BE2C (cell line): ENCODE results near the gene ERVK3-1.
A peak's percentile ranks its signal among the peaks of the same experiment; 100 is the strongest.
"Not testable (repeated sequence)": the region's sequence is repeated elsewhere in the genome, so short reads cannot be mapped to it uniquely, and the experiment has no call there.

ENCODE experiments used
- DNase-seq: peaks from one replicate; pipeline ENCODE4 v3.0.0-alpha.2; 2020
- H3K27me3 ChIP-seq: fragments of 250-450 bp; sonication (Bioruptor Pico); 2 replicates; pipeline ENCODE4 v1.5.1; 2020; ENCODE audit warnings: mild to moderate bottlenecking
- H3K36me3 ChIP-seq: fragments of 250-450 bp; sonication (Bioruptor Pico); 2 replicates; pipeline ENCODE4 v1.5.1; 2020; ENCODE audit warnings: mild to moderate bottlenecking
- H3K4me1 ChIP-seq: fragments of 250-450 bp; sonication (Bioruptor Pico); 2 replicates; pipeline ENCODE4 v1.5.1; 2020
- H3K4me3 ChIP-seq: 2 replicates; pipeline ENCODE4 v1.5.1; 2011; ENCODE audit warnings: low read depth, low read length
- H3K9me3 ChIP-seq: fragments of 250-450 bp; sonication (Bioruptor Pico); 2 replicates; pipeline ENCODE4 v1.5.1; 2020
- TF ChIP-seq, protein P1 (sequence below): IDR thresholded peaks from 2 replicates; pipeline ENCODE4 v1.5.1; 2012; ENCODE audit warnings: mild to moderate bottlenecking, low read depth, low read length

ERVK3-1 gene

DNA sequence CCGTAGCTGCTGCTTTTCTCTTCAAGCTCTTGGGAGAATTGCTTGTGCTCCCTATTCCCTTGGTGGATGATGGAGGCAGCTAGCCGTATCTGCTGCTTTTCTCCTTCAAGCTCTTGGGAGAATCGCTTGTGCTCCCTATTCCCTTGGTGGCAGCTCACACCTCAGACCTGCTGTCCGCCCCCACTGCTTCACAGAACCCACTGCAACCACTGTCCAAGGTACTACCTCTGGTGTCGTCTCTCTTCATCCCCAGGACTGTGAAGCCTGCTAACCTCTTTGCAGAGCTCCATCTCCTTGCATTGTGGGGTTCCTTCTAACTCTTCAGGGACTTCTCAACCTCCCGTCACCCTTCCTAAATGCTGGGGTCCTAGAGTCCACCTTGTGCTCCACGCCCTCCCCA, 4.6 kb upstream of the ERVK3-1 start:
- no peak overlapping the region for H3K4me3 ChIP-seq
- H3K36me3 ChIP-seq: peaks cover 51% of the 10 kb centered on the region
- TF ChIP-seq, protein P1, sequence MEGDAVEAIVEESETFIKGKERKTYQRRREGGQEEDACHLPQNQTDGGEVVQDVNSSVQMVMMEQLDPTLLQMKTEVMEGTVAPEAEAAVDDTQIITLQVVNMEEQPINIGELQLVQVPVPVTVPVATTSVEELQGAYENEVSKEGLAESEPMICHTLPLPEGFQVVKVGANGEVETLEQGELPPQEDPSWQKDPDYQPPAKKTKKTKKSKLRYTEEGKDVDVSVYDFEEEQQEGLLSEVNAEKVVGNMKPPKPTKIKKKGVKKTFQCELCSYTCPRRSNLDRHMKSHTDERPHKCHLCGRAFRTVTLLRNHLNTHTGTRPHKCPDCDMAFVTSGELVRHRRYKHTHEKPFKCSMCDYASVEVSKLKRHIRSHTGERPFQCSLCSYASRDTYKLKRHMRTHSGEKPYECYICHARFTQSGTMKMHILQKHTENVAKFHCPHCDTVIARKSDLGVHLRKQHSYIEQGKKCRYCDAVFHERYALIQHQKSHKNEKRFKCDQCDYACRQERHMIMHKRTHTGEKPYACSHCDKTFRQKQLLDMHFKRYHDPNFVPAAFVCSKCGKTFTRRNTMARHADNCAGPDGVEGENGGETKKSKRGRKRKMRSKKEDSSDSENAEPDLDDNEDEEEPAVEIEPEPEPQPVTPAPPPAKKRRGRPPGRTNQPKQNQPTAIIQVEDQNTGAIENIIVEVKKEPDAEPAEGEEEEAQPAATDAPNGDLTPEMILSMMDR: no peak
- H3K27me3 ChIP-seq: no peaks in the 10 kb centered on the region
- H3K4me1 ChIP-seq: no peaks in the 10 kb centered on the region
- DNase-seq: no peak
- no peaks in the 10 kb centered on the region for H3K9me3 ChIP-seq

GRCh38 chr19:58304255-58304654, 922 bp upstream of the ERVK3-1 start:
- peaks cover 53% of the 10 kb centered on the region for H3K36me3 ChIP-seq
- H3K9me3 ChIP-seq: no peaks in the 10 kb centered on the region
- TF ChIP-seq, protein P1: no peak

DNA sequence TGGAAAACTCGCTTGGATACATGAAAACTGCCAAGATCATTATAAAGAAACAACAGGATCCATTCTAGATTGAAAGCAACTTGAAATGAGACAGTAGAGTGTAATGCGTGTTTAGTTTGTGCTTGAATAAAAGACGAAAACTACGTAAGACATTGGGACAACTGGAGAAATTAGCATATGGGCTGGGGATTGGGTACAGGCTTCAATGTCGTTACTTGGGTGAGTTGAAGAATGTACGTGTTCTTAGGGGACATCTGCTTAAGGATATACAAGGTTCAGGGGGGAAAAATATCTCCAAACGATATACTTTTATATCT, 471 bp upstream of the ERVK3-1 start:
- H3K27me3 ChIP-seq: no peaks in the 10 kb centered on the region
- TF ChIP-seq, protein P1: no peak
- H3K9me3 ChIP-seq: no peaks in the 10 kb centered on the region
- H3K4me3 ChIP-seq: peak overlapping the region; percentile 97
- no peaks in the 10 kb centered on the region for H3K4me1 ChIP-seq
- peaks cover 53% of the 10 kb centered on the region for H3K36me3 ChIP-seq
- DNase-seq: no peak

More at GRCh38 chr19:58304255-58304654, 922 bp upstream of the ERVK3-1 start:
- no peak overlapping the region for H3K4me3 ChIP-seq
- no peaks in the 10 kb centered on the region for H3K4me1 ChIP-seq
- H3K27me3 ChIP-seq: no peaks in the 10 kb centered on the region
- no peak for DNase-seq

GRCh38 chr19:58305932-58306323, 751 bp downstream of the ERVK3-1 start:
- TF ChIP-seq, protein P1: no peak
- no peaks in the 10 kb centered on the region for H3K4me1 ChIP-seq
- peak overlapping the region; percentile 97 for H3K4me3 ChIP-seq
- no peaks in the 10 kb centered on the region for H3K9me3 ChIP-seq
- H3K27me3 ChIP-seq: no peaks in the 10 kb centered on the region
- H3K36me3 ChIP-seq: peaks cover 51% of the 10 kb centered on the region
- no peak for DNase-seq

DNA sequence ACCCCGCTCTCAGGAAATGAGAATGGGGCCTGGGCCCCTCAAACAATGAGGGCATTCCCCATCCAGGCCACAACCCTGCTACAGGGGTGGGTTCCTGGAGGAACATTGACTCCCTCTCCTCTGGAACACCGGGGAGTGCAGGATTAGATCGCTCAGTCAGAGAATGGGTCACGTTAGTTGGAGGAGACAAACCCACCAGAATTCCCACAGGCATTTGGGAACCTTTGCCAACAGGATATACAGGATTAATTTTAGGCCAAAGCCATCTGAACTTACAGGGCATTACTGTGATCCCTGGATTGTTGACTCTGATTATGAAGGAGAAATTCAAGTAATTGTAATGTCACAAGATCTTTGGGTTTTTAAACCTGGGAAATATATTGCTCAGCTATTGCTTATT, 2.6 kb downstream of the ERVK3-1 start:
- Histone ChIP-seq H3K4me3 (no peak overlapping the region), H3K27me3 (no peaks in the 10 kb centered on the region), H3K9me3 (no peaks in the 10 kb centered on the region), H3K36me3 (peaks cover 61% of the 10 kb centered on the region), H3K4me1 (no peaks in the 10 kb centered on the region)
- TF ChIP-seq, protein P1: no peak
- no peak for DNase-seq

- H3K4me3 ChIP-seq, H3K27me3 ChIP-seq, H3K4me1 ChIP-seq, H3K9me3 ChIP-seq: not testable (repeated sequence)
- TF ChIP-seq, protein P1: peak; percentile 20
- DNase-seq: peak; percentile 36
- peaks cover 88% of the 10 kb centered on the region for H3K36me3 ChIP-seq
These were observed 5.5 kb downstream of the ERVK3-1 start for GRCh38 chr19:58310685-58311084.
